ENCODE measurements around the gene CHRNB2. TPM values are rescaled to one million over a fixed set of nuclear protein-coding genes. Genes with fewer than 3 reads are reported as not detected.

Gene CHRNB2, protein sequence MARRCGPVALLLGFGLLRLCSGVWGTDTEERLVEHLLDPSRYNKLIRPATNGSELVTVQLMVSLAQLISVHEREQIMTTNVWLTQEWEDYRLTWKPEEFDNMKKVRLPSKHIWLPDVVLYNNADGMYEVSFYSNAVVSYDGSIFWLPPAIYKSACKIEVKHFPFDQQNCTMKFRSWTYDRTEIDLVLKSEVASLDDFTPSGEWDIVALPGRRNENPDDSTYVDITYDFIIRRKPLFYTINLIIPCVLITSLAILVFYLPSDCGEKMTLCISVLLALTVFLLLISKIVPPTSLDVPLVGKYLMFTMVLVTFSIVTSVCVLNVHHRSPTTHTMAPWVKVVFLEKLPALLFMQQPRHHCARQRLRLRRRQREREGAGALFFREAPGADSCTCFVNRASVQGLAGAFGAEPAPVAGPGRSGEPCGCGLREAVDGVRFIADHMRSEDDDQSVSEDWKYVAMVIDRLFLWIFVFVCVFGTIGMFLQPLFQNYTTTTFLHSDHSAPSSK
- under 0.01 TPM in 1 of 2 replicates, not detected in the other for total RNA-seq

DNA sequence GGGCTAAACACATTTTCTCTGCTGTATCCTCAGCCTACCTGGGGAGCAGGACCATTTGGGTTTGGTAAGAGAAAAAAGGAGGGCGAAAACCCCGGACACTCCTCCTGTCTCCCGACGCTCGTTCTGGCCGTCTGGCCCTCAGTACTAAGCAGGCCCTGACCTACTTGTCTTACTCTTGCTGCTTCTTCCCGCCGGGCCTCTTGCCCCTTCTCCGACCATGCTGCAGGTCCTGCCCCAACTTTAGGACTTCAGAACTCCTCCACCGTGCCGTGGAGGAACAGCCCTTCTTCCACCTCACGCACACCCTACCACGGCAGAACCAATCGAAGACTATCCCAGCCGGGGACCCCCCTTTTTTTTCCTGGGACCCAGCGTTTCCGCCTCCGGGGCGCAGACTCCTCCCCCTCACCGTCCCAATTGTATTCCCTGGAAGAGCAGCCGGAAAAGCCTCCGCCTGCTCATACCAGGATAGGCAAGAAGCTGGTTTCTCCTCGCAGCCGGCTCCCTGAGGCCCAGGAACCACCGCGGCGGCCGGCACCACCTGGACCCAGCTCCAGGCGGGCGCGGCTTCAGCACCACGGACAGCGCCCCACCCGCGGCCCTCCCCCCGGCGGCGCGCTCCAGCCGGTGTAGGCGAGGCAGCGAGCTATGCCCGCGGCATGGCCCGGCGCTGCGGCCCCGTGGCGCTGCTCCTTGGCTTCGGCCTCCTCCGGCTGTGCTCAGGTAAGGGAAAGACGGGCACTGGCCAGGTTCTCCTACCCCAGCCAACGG lies at the start of gene CHRNB2:
Gene CHRNB2 (plus strand): TSS at position 393 of the 771 bp plus-strand sequence. CDS start 267 bp downstream, at position 660.
- TF ChIP-seq, protein P1, sequence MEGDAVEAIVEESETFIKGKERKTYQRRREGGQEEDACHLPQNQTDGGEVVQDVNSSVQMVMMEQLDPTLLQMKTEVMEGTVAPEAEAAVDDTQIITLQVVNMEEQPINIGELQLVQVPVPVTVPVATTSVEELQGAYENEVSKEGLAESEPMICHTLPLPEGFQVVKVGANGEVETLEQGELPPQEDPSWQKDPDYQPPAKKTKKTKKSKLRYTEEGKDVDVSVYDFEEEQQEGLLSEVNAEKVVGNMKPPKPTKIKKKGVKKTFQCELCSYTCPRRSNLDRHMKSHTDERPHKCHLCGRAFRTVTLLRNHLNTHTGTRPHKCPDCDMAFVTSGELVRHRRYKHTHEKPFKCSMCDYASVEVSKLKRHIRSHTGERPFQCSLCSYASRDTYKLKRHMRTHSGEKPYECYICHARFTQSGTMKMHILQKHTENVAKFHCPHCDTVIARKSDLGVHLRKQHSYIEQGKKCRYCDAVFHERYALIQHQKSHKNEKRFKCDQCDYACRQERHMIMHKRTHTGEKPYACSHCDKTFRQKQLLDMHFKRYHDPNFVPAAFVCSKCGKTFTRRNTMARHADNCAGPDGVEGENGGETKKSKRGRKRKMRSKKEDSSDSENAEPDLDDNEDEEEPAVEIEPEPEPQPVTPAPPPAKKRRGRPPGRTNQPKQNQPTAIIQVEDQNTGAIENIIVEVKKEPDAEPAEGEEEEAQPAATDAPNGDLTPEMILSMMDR (IDR thresholded peaks at IDR 0.05; ENCODE audit: extremely low read depth, low read depth, low read length): no peak
- Histone ChIP-seq H3K9me3 (ENCODE audit: low read depth, low read length) (no peaks in the 10 kb centered on the region), H3K27ac (ENCODE audit: low read depth, low read length) (no peak within 1 kb of the TSS), H3K36me3 (ENCODE audit: insufficient read depth, low read length) (no peaks in the 10 kb centered on the region), H3K79me2 (ENCODE audit: insufficient read depth, low read length) (no peaks in the 10 kb centered on the region), H3K4me3 (ENCODE audit: insufficient read depth, low read length) (no peak within 1 kb of the TSS), H2AFZ (ENCODE audit: low read length) (no peak within 1 kb of the TSS), H4K20me1 (ENCODE audit: insufficient read depth, low read length) (no peaks in the 10 kb centered on the region), H3K4me2 (ENCODE audit: insufficient read depth, low read length) (peak within 1 kb of the TSS; percentile 57), H3K27me3 (ENCODE audit: insufficient read depth, low read length) (peaks cover 13% of the 10 kb centered on the region), H3K4me1 (ENCODE audit: insufficient read depth, low read length) (no peaks in the 10 kb centered on the region)
- peak; percentile 99 for DNase-seq (ENCODE audit: insufficient read length, low spot score, missing footprints)

DNA sequence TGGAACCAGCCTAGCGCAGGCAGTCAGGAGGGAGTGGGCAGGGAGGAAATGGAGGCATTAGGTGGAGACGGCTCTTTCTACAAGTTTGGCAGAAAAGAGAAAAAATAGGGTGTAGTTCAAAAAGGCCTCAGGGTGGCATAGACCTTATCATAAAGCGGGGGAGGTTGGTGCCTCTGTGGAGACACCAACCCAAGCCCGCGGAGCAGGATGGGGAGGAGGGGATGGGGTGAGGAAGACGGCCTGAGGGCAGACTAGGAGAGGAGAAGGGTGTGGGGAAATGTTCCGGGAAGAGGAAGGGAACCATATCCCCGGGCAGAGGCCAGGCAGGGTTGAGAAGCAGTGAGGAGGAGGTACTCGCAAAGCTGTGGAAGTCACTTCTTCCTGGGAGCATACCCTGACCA lies 48.0 kb upstream of the CHRNB2 start:
- Histone ChIP-seq H2AFZ (ENCODE audit: low read length) (no peak overlapping the region), H3K36me3 (ENCODE audit: insufficient read depth, low read length) (no peaks in the 10 kb centered on the region), H3K4me3 (ENCODE audit: insufficient read depth, low read length) (no peak overlapping the region), H3K4me1 (ENCODE audit: insufficient read depth, low read length) (no peaks in the 10 kb centered on the region), H4K20me1 (ENCODE audit: insufficient read depth, low read length) (no peaks in the 10 kb centered on the region), H3K27me3 (ENCODE audit: insufficient read depth, low read length) (peaks cover 30% of the 10 kb centered on the region), H3K79me2 (ENCODE audit: insufficient read depth, low read length) (no peaks in the 10 kb centered on the region), H3K9me3 (ENCODE audit: low read depth, low read length) (no peaks in the 10 kb centered on the region), H3K27ac (ENCODE audit: low read depth, low read length) (no peak overlapping the region), H3K4me2 (ENCODE audit: insufficient read depth, low read length) (no peak overlapping the region)
- no peak for DNase-seq (ENCODE audit: insufficient read length, low spot score, missing footprints)
- TF ChIP-seq, protein P1 (IDR thresholded peaks at IDR 0.05; ENCODE audit: extremely low read depth, low read depth, low read length): no peak

DNA sequence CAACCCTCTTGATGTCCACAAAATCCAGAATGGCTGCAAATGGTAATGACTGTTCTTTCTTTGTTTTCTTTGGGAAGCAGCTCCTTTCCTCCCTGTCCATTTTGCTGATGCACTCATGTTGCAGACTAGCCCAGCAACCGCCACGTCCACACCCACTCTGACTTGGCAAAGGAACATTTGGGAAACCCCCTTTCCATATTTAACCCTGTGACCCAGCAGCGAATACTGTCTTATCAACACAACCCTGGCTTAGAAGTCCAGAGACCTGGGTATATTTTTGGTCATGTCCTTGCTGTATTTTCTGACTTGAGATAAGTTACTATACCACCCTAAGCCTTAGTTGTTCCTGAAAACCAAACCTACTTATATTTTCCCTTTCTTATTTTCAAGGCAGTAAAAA lies 47.2 kb upstream of the CHRNB2 start:
- Histone ChIP-seq H3K36me3 (ENCODE audit: insufficient read depth, low read length) (no peaks in the 10 kb centered on the region), H2AFZ (ENCODE audit: low read length) (no peak overlapping the region), H3K27me3 (ENCODE audit: insufficient read depth, low read length) (peaks cover 33% of the 10 kb centered on the region), H3K4me1 (ENCODE audit: insufficient read depth, low read length) (no peaks in the 10 kb centered on the region), H3K4me2 (ENCODE audit: insufficient read depth, low read length) (no peak overlapping the region), H3K79me2 (ENCODE audit: insufficient read depth, low read length) (no peaks in the 10 kb centered on the region), H4K20me1 (ENCODE audit: insufficient read depth, low read length) (no peaks in the 10 kb centered on the region), H3K27ac (ENCODE audit: low read depth, low read length) (no peak overlapping the region), H3K9me3 (ENCODE audit: low read depth, low read length) (no peaks in the 10 kb centered on the region), H3K4me3 (ENCODE audit: insufficient read depth, low read length) (no peak overlapping the region)
- peak; percentile 89 for DNase-seq (ENCODE audit: insufficient read length, low spot score, missing footprints)
- TF ChIP-seq, protein P1 (IDR thresholded peaks at IDR 0.05; ENCODE audit: extremely low read depth, low read depth, low read length): no peak

- Histone ChIP-seq H3K36me3 (ENCODE audit: insufficient read depth, low read length) (no peaks in the 10 kb centered on the region), H3K9me3 (ENCODE audit: low read depth, low read length) (no peaks in the 10 kb centered on the region), H2AFZ (ENCODE audit: low read length) (no peak overlapping the region), H3K27ac (ENCODE audit: low read depth, low read length) (no peak overlapping the region), H3K27me3 (ENCODE audit: insufficient read depth, low read length) (peaks cover 27% of the 10 kb centered on the region), H3K79me2 (ENCODE audit: insufficient read depth, low read length) (no peaks in the 10 kb centered on the region), H3K4me3 (ENCODE audit: insufficient read depth, low read length) (no peak overlapping the region), H4K20me1 (ENCODE audit: insufficient read depth, low read length) (no peaks in the 10 kb centered on the region), H3K4me2 (ENCODE audit: insufficient read depth, low read length) (no peak overlapping the region), H3K4me1 (ENCODE audit: insufficient read depth, low read length) (no peaks in the 10 kb centered on the region)
- no peak for DNase-seq (ENCODE audit: insufficient read length, low spot score, missing footprints)
- TF ChIP-seq, protein P1 (IDR thresholded peaks at IDR 0.05; ENCODE audit: extremely low read depth, low read depth, low read length): no peak
Observed at GRCh38 chr1:154521695-154522094, 45.9 kb upstream of the CHRNB2 start.

Measured in osteoblast (primary cell).